NCI-H128 (cell line): ENCODE data around the gene DGKE.

ENCODE experiments used
- DNase-seq: peaks from one replicate; lab custom pipeline; 2025; ENCODE audit not compliant: unreplicated experiment; lab: John Stamatoyannopoulos, UW

The DGKE gene

DNA sequence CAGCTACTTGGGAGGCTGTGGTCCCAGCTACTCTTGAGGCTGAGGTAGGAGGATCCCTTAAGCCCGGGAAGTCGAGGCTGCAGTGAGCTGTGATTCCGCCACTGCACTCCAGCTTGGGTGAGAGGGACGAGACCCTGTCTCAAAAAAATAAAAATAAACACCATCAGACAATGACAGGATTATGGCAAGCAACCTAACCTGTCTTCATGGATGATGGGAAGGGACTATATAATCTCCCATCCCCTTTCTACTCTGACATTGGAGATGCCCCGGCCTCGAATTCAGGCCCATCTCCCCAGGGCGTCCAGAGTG, 79.0 kb downstream of the DGKE start:
- no peak for DNase-seq

- no peak for DNase-seq
Observed at GRCh38 chr17:56913353-56913866, 79.5 kb downstream of the DGKE start.

DNA sequence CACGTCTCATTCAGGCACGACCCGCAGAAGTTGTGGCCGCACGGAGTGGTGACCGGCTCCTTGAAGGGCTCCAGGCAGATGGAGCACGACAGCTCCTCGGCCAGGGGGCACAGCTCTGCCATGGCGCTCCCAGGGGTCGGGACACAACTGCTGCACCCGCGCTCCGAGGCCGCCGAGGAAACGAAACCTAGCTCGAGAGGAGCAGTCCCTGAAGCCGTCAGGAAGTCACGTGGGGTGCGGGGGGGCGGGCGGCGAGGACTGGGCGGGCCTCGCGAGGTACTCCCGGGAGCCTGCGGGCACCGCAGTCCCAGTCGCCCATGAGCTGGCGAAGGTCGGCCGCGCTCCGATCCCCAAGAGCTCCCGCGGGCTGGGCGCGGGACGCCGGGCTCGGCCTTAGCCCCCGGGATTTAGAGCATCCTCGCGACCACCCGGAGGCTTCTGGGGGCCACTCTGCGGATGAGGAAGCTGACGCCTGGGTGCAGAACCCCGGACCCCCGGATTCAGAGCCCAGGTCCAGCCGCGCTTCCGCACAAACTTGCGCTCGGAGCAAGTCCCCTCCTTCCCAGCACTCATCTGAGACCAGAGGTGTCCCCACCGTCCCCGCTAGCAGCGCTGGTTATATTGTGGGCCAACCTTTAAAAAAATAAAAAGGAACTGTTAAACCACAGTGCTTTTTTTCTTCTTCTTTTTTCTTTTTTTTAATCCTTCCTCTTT, 80.1 kb downstream of the DGKE start, which contains the start of gene TRIM25:
TSS of gene TRIM25 (minus strand) at position 183 of the 714 bp plus-strand sequence. CDS start at position 122, 61 bp downstream.
- DNase-seq = no peak

GRCh38 chr17:56914581-56915273, 80.8 kb downstream of the DGKE start:
- DNase-seq = no peak

GRCh38 chr17:56917559-56918296, 83.8 kb downstream of the DGKE start:
- DNase-seq = no peak

- no peak for DNase-seq
Observed at GRCh38 chr17:56918916-56919315, 85.0 kb downstream of the DGKE start.
